ENCODE measurements around the gene NSDHL.

NSDHL gene

DNA sequence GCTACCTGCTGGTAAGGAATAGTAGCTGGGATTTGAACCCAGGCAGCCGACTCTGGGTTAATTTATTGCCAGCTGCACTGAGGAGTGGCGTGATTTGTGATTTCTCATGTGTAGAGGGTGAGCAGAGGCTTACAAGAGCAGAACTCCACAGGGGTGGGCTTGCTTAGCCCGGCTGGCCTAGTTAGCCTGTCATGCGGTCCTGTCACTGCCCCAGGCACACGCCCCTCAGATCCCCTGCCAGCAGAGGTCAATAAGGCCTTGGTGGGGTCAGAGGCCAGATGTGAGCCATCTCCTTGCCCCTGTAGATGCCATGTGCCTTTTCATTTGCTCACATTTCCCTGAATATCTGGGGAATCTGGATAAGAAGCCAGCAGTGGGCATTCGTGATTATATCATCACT, 13.4 kb downstream of the NSDHL start:
- no peak for DNase-seq (ENCODE audit: low spot score)

DNA sequence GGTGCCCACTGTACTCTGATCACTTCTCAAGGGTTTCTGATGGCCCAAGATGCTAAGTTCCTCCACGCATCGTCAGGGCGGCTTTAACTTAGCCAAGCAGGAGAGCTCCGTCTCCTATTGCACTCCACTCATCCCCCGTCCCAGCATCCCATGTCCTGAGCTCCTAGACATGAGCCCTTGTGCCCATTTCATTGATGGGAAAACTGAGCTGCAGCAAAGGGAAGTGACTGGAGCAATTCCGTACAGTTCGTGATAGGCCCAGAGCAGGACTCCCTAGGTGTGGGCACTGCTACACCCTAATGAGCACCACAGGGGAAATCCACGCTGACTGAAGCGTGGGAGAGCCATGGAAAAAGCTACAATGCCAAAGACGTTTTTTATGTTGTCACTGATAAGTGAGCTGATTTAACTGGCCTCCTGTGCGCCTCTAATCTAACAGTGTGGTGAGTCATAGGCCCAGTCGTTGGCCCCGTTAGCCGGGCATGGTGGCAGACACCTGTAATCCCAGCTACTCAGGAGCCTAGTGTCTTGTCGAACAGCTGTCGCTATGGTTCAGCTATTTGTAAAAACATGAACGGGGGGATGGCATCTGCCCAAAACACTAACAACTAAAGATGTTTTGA, 14.9 kb downstream of the NSDHL start:
- DNase-seq (ENCODE audit: low spot score): no peak

DNA sequence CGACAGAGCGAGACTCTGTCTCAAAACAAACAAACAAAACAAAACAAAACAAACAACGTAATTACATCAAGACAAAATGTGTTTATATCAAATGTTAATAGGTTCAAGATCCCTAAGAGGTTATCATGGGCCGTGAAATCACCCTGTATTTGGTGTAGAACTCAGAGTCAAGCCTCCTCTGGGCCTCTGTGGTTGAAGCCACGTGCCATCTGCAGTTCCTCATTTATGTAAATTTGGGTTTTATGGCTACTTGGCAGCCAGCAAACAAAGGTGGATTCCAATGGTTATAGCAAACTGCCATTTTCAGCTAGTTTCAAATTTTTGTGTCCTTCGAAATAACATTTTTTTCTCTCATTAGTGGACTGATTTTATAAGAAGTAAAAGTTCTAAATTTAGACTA, 16.4 kb downstream of the NSDHL start:
- no peak for DNase-seq (ENCODE audit: low spot score)

DNA sequence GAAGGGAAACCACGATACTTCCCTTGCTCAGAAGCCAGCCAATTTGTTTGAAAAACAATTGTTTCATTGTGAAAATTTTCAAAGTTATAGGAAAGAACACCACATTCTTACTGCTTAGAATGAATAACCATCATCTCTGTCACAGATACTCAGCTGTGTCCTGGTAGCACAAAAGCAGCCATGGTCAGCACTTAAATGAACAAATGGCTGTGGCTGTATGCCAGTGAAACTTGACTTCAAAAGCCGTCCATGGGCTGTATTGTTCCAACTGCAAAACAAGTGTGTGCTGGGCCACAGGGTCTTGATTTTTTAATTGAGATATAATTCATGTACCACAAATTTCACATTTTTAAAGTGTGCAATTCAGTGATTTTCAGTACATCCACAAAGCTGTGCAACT, 19.6 kb downstream of the NSDHL start:
- DNase-seq (ENCODE audit: low spot score): no peak

DNA sequence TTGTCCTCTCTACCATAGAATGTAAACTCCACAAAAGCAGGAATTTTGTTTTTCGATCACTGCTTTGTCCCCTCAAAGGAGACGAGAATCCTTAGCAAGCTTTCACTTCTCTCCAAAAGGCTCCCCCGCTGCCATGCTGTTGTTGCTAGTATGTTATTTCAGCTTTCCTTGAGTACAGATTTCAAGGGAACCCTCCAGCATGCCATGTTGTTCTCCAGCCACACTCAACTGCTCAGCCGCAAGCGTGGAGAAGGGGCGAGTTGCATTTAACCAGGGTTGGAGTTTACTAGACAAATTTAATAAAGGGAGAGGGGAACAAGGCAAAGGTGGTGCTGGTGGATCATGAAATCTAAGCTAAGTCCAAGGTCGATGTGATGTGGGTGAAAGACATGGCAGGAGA, 23.1 kb downstream of the NSDHL start:
- no peak for DNase-seq (ENCODE audit: low spot score)

DNA sequence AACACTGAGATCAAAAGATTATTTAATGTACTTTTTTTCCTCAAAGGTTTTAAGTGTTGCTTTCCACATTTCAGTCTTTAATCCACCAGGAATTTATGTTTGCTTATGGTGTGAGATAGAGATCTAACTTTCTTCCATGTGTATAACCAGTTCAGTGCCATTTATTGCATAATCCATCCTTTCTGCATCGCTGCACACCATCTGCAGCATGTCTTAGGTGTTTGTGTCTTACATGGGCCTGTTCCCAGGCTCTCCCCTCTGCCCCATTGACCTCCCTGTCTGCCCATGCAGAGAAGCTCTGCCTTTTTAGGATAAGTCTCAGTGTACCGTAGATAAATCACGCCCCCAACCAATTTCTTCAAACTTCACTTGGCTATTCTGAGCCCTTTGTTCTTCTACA, 30.3 kb downstream of the NSDHL start:
- no peak for DNase-seq (ENCODE audit: low spot score)

DNA sequence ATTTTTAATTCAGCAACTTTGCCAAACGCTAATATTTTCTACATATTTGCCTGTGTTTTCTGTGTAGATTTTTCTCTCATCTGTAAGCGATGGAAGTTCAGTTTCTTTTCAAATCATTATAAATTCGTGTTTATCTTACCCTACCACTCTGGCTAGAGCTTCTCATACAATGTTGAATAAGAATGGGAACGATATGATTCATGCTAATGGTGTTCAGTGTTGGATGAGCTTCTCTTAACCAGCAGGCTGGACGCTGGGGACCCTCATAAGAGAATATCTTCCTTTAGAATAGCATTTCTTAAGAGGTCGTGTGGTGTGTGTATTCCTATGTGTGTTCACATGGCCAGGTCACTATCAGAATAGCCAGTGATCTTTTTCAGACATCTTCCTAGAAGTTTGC, 31.0 kb downstream of the NSDHL start:
- no peak for DNase-seq (ENCODE audit: low spot score)

DNA sequence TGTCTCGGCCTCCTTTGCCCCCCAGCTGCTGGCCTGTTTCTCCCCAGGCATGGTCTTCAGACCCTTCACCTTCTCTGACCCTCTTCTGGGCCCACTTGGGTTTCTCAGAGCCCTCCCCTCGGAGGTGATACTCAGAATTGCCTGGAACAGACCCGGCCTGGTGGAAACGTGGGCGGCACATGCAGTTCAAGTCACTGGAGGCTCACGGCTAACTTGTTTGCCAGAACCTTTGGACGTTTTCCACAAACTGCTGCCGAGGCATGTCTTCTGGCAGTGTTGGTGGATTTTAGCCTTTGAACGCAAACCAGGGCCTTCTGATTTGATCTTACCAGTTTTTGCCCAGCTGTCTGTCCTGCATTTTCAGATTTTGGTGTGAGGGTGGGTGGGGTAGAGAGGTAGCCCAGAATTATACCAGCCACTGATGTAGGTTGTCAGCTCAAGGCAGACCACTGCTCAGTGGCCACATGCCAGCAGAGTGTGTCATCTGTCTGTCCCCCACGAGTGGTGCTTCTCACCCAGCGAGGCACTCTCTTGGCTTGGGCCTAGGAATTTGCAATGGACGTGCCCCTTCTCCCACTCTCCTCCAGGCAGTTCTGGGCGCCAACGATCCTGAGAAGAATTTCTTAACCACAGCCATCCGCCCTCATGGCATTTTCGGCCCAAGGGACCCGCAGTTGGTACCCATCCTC, 34.5 kb downstream of the NSDHL start:
- DNase-seq (ENCODE audit: low spot score): no peak

DNA sequence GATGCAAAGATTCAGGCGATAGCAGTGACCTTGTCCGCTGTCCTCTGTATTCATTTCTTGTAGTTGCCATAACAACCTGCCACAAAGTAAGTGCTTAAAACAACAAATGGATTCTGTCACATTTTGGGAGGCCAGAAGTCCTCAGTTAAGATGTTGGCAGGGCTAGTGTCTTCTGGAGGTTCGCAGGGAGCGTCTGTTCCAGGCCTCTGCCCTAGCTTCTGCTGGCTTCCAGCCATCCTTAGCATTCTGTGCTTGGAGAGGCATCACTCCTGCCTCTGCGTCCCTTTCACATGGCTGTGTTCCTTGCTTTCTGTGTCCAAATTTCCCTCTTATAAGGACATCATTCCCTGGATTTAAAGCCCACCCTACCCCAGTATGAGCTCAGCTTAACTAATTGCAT, 35.5 kb downstream of the NSDHL start:
- DNase-seq (ENCODE audit: low spot score): no peak

DNA sequence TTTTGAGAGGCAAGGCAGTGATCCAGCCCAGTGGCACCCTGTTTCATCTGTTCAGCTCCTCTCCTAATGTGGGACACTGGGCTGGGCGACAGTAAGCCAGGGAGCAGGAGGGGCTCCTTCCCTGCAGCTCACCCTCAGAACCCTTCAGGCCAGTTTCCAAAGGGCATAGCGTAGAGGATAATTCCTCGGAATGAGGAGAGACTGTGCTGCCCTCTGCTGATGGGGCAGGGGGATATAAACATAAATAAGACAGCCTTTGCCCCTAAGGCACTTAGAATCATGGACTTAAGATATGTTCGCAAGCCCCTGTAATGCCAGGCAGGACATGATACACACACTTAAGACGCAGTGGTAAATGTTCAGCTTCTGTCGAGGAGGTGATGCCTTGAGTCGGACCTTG, 39.1 kb downstream of the NSDHL start:
- DNase-seq (ENCODE audit: low spot score): no peak

DNA sequence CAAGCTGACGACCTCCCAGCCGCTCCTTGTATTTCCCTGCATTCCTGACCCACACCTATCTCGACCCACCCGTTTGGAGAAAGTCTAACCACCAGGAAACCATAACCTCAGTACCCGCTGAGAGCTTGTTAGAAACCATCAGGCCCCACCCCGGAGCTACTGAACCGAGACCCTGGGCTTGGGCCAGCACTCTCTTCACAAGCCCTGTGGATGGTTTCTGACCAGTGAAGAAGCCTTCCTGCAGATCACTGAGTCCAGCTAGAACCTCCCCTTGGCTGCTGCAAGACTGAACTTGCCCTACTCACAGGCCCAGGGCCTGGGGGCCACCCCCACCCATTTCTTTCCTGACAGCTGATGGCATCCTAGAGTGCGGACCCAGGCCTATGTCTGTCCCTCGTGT, 40.4 kb downstream of the NSDHL start:
- no peak for DNase-seq (ENCODE audit: low spot score)

DNA sequence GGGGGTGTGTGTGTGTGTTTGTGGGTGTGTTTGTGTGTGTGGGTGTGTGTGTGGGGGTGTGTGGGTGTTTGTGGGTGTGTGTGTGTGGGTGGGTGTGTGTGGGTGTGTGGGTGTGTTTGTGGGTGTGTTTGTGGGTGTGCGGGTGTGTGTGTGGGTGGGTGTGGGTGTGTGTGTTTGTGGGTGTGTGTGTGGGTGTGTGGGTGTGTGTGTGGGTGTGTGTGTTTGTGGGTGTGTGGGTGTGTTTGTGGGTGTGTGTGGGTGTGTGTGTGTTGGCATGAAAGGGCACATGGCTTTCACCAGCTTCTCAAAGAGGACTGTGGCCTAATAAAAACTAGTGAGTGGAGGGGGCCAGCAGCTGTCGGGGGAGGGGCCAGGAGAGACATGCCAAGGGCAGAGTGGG, 41.7 kb downstream of the NSDHL start:
- no peak for DNase-seq (ENCODE audit: low spot score)

DNA sequence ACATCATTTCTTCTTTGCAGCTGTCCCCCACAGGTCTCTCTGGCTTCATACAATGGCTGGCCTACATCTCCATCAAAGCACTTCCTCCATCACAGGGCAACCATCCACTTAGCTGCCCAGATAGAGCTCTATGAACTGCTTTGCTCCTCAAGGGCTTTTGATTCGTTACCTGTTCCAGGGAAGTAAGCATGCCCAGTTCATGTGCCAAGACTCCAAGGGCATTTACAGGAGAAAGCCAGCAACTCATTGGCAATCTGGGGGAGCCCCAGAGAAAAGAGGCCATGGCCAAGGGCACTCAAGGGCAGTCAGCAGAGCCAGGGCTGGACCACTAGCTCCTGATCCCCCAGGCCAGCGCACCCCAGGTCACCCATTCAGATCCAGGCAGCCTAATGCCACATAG, 42.5 kb downstream of the NSDHL start:
- DNase-seq (ENCODE audit: low spot score): no peak

DNA sequence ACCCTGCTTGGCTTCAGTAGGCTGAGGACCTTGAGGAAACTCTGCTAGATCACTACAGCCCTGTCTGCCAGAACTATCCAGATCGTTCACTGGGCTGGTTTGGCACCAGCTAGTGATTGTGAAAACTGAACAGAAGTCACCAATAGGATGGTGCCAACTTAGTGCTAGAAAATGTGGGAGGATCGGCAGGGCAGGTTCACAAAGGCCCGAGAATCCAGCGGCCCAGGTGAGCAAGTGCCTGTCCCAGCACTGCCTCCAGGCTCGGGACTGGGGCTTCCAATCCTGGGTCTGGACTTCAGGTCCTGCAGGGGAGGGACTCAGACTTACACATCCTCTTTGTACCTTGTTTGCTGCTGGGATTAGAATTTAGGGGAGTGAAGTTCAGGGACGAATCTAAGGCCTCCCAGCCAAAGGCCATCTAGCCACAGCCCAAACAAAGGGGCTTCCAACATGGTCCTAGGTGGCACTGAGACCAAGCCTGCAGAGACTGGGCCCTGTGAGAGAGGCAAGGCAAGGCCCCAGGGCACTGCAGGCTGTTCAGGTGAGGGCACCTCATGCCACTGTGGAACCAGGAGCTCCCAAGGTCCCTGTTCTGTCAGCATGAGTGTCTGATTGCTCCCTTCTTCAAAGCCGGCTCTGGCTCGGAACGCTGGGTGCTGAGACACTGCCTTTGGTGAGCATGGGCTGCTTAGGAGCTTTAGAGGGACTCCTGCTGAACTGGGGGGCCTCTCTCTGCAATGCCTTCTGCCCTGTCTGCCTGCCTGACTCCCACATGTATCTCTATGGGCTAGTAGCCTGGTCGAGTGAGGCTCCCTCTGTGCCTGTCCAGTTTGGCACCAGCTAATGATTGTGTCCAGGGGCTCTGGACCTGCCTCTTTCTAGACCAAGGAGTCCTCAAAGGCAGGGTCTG, 46.3 kb downstream of the NSDHL start:
- no peak for DNase-seq (ENCODE audit: low spot score)

DNA sequence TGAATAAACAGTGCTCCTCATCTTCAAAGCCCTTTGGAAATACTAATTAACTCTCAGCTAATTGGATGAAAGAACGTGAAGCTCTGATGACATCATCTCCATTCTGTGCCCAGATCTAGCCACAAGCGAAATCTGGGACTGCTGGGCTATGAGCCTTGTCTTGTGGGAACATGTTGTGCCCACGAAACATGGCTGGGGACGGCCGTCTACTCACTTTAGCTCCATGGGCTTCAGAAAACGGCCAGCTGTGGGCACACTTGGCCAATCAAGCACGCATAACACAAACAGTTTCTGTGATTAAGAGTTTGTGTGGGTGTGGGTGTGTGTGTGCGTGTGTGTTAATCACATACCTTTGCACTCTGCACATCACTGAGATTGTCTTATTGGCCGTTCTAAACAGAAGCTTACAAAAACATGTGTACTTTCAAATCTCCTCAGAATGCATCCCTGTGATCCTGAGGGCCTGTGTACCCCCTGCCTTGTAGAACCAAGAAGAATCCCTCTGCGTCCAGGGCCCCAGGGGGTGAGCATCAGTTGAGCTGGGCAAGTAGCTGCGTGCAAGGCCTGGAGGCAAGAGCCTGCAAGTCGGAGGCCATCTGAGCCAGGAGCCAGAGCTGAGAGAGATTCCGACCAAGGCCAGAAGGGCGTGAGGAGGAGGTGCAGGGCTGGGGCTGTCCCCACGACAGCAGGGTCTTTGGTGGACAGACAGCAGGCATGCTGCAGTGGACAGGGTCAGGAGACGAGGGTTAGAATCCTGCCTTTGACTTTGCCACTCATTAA, 48.3 kb downstream of the NSDHL start:
- no peak for DNase-seq (ENCODE audit: low spot score)

DNA sequence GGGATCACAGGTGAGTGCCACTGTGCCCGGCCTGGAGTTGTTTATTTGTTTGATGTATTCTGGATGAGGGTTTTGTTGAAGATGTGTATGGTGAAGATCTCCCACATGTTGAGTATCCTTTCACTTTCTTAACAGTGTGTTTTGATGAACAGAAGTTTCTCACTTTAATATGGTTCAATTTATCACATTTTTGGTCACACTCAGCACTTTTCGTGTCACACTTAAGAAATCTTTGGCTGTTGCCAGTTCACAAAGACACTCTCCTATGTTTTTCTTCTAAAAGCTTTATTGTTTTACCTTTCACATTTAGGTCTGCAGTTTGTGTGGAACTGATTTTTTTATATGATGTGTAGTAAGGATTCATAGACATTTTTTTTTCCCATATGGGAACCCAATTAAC, 50.4 kb downstream of the NSDHL start:
- DNase-seq (ENCODE audit: low spot score): no peak

DNA sequence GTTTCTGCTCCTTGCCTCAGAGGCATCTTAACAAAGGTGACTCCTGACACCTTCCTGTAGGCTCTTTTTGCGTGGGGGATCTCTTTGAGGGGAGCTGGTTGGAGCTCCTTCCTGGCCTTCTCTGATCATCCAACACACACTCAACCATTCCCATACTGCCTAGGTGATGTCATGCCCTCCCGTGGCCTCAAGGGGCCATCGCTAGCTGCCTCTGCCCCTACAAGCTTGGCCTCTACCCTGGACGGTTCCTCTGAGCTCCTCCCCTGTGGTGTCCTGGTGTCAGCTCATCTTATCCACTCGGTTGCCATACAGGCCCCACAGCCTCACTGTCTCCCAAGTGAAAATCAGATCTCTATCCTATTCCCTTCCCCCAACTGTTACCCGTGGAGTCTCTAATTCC, 53.3 kb downstream of the NSDHL start:
- peak; percentile 11 for DNase-seq (ENCODE audit: low spot score)

DNA sequence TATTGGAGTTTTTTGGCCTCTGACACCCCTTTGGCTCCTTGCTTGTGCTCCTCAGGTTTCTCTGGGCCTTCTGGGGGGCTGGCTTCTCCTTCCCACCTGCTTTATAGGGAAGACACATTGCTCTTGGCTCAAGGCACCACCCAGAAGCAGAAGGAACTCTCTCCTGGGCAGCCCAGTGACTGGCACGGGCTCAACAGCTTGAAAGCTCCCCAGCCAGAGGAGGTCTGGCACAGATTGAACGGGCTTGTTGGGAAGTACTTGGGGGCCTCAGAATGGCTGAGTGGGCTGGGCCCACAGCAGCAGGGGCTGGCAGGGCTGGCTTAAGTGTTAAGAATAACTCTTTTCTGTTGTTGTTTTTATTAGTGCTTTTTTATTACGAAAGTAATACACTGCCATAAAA, 55.9 kb downstream of the NSDHL start:
- DNase-seq (ENCODE audit: low spot score): no peak

DNA sequence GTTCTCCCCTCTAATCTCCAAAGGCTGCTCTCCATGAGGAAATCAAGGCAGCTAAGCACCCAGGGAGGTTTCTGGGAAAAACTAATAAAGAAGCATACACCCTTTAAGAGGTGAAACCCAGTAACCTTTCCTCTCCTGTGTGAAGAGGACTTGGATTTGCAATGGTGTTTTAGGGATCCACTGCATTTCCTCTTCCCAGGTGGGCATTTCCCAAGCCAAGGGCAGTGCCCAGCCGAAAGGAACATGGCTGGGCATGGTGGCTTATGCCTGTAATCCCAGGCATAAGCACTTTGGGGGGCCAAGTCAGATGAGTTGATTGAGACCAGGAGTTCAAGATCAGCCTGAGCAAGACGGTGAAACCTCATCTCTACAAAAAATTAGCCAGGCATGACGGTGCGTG, 61.6 kb downstream of the NSDHL start:
- no peak for DNase-seq (ENCODE audit: low spot score)

DNA sequence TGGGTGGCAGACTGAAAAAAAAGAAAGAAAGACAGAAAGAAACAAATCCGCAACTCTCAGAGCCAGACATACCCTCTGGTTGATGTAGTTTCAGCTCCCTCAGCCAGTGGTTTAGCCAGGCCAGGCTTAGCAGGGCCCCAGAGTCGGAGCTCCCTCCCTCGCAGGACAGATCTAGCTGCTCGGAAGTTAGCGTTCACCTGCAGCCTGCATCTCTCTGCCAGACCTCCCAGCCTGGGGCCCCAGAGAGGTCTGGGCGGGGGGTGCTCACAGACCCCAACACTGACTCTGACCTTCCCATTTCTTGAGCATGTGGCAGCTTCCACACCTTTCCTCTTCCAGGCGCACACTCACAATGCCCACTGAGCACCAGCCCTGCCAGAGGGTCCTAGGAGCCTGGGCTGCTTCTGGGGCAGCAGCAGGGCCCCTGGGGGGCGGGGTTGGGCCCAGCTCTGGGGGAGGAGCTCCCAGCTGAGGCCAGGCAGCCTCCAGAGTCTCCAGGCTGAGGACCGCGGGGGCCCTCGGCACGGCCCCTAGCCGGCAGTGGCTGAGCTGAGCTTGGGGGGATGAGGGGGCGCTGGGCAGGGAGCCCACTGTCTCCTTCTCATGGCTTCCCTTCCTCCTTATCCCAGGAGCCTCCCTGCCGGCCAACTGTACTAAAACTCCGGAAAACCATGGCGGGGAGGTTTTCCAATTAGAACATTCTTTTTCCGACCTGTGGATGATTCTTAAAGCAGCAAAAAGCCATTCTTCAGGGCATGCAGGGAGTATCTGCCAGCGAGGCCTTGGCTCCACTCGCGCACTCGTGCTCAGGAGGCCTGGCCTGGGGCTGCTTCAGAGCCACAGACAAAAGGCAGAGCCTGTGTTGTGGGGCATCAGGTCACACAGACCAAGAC, 62.4 kb downstream of the NSDHL start:
- no peak for DNase-seq (ENCODE audit: low spot score)

DNA sequence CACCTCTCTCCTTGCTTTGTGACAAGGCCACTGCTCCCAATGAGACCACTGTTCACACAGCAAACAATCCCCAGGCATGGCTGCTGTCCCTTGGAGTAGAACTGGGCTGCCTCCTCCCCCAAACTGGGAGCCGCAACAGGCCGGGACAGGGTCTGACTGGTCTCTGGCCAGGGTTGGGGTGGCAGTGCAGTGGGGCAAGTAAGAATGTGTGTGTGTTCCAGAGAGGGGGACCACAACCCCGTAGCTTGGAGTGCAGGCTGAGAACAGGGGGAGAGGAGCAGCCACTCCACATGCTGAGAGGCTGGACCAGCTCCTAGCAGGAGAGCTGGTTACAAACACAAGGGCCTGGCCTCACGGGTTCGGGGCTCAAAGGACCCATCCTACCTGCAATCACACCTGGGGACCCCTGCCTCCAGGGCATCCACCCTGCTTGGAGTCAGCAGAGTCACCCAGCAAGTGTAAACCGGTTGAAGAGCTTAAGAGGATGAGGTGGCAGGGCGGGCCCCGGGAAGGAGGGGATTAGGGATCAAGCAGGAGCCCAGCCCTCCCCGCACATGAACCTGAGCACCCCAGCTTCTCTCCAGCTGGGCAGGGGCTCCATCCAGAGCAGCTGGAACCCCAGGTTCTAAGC, 63.2 kb downstream of the NSDHL start:
- no peak for DNase-seq (ENCODE audit: low spot score)

Measured in SW480 (cell line).